ENCODE measurements around the gene TMEM170A.
"Not testable (repeated sequence)": the region's sequence is repeated elsewhere in the genome, so short reads cannot be mapped to it uniquely, and the experiment has no call there.

TMEM170A gene

GRCh38 chr16:75479421-75479990 lies 15.0 kb upstream of the TMEM170A start:
- DNase-seq, result no peak

DNA sequence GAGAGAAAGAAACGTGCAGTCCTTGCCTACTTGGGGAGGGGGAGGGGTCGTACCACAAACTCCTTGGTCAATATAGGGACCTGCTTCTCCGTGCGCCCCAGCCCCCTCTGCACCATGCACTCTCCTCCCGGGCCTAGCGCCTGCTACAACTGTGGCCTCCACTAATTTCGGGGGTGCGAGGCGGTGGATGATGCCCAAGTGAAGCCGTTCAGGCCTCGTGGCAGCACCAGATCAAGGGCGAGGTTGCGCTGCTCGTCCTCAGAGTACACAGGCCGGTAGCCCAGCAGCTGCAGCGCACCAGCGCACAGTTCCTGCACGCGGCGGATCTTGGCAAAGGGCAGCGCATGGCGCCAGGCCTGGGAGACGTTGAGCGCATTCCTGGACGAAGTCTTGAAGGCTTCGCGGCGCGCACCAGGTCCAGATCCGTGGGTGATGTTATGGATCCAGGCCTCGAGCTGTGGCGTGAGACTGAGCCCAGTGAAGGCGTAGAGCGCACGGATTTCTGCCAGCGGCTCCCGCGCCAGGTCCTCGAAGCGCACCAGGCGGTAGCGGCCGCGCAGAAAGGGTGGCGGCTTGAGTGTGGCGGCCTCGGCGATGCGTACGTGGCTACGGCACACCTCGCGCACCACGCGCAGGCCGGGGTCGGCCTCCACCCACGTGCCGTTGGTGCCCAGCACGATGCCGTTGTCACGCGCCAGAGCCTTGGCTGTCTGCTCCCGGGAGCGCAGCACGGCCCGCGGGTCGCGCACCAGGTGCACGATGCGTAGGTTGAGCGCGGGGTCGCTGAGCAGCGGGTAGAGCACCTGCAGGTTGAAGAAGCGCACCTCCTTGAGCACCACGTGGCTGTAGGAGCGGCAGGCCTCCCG lies 14.2 kb upstream of the TMEM170A start:
- no peak for DNase-seq

DNA sequence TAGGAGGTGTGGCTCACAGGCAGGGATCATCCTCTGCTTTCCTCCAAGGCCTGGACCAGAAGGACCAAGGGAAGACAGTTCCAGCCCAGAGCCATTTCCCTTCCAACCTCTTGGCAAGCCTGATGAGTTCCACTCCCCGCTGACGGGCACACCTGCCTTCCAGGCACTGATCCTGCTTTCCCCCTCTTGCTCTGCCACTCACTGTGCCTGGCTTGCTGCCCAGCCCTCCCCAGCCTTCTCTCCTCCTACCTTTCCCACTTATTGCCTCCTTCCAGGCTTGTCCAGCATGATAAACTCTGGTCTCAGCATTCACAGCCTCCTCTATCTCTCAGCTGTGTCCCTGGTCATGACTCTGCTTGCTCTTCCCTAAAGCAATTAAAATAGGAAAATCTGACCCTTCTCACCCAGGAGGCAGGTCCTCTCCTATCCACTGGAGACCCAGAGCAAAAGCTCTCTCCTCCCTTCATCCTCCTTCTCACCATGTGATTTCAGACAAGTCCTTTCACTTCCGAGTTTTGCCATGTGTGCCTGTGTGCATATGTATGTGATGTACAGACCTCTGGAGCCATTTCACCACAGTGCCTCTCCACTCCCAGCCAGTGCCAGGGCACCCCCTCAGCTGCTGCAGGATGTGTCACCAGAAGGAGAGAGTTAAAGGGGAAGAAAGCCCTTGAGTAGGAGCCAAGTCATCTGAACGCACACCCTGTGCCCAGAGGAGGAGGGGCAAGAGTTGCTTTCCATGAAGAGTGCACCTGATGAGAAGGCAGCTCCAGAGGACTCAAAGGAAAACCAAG lies 13.4 kb upstream of the TMEM170A start:
- no peak for DNase-seq

DNA sequence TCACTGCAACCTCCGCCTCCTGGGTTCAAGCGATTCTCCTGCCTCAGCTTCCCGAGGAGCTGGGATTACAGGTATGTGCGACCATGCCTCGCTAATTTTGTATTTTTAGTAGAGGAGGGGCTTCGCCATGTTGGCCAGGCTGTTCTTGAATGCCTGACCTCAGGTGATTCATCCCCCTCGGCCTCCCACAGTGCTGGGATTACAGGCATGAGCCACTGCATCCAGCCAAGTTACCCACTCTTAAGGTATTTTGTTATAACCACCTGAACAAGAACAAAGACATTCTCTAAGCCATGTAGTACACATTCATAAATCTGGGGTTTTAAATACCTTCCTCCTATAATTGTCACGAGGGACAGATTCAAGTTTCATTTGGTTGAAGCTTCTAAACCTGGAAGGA lies 12.3 kb upstream of the TMEM170A start:
- DNase-seq, result no peak

- no peak for DNase-seq
Measured at GRCh38 chr16:75475420-75475847, 10.9 kb upstream of the TMEM170A start.

GRCh38 chr16:75472908-75473877 lies 8.7 kb upstream of the TMEM170A start:
- DNase-seq, result no peak

GRCh38 chr16:75471723-75472633 lies 7.5 kb upstream of the TMEM170A start:
- DNase-seq, result peak; percentile 72

DNA sequence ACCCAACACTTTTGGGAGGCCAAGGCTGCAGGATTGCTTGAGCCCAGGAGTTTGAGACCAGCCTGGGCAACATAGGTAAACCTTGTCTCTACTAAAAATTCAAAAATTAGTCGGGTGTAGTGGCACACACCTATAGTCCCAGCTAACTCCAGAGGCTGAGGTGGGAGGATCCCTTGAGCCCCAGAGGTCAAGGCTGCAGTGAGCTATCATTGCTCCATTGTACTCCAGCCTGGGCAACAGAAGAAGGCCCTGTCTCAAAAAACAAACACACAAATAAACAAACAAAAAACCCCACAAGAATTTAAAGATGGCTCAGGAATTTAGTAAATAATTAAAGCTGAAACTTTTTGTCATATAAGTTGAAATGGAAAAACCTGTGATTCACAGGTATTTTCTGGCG lies 2.3 kb upstream of the TMEM170A start:
- no peak for DNase-seq

DNA sequence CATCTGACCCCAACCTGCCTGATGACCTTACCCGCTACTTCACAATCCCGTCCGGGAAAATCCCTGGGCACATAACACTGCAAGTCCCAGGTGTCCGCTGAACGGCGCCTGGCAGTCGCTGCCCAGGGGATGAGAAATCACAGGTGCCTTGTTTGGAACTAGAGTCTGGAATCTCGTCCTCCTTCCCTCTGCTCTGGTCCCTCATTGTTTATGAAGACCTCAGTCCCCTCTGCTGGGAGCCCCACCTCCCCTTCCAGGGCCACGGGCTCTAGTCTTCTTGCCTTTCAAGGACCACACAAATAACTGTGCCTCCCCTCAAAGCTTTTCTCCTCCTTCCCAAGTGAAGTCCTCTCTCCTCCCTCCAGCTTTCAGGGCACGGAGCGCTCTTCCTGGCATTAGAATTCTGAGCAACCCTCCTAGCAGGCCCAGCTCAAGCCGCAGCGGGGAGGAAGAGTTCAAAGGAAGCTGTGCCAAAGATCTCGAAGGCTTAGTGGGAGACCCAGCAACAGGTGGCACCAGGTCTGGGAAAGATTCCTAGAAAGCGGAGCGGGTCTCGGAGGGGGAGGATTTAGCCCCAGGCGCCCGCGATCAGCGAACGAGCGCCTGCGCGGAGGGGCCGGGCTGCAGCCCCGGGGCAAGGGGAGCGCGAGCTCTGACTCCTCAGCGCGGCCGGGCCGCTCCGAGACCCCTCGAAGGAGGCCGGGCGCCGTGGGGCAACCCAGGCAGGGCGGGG lies 934 bp downstream of the TMEM170A start:
- DNase-seq, result not testable (repeated sequence)

- DNase-seq, result no peak
Measured at GRCh38 chr16:75462806-75463205, 1.7 kb downstream of the TMEM170A start.

GRCh38 chr16:75461575-75461974 lies 2.9 kb downstream of the TMEM170A start:
- DNase-seq, result no peak

- DNase-seq, result no peak
Measured at GRCh38 chr16:75460446-75460845, 4.0 kb downstream of the TMEM170A start.

- DNase-seq, result no peak
Measured at GRCh38 chr16:75459691-75460090, 4.8 kb downstream of the TMEM170A start.

DNA sequence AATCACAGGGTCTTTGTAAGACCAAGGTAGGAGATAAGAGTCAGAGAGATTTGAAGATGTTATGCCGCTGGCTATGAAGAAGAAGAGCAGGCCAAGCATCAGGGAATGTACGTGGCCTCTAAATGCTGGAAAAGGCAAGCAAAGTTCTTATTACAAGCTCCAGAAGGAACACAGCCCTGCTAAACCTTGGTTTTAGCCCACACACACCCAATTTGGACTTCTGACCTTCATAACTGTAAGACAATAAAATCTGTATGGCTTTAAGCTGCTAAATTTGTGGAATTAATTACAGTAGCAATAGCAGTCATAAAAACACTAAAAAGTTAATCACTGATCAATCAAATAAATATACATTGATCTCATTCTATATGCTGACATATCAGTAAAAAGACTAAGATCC lies 6.0 kb downstream of the TMEM170A start:
- no peak for DNase-seq

GRCh38 chr16:75458029-75458428 lies 6.5 kb downstream of the TMEM170A start:
- no peak for DNase-seq

GRCh38 chr16:75457485-75458021 lies 6.9 kb downstream of the TMEM170A start:
- no peak for DNase-seq

DNA sequence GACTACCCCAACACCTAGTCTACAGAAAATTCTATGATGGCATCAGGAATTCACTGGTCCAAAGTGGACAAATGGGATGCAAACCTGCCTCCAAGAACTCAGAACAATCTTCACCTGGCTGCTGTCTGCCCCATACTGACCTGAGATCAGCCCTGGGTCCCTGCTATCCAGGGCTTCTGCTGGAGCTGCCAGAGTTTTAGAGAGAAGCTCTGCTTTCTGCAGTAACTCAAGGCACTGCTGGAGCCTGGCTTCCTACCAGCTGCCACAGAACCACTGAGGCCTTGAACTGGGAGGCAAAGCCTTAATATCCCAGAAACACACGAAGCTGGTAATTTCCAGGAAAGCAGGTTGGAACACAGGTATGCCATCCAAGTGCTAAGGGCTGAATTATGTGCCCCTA lies 7.5 kb downstream of the TMEM170A start:
- no peak for DNase-seq

DNA sequence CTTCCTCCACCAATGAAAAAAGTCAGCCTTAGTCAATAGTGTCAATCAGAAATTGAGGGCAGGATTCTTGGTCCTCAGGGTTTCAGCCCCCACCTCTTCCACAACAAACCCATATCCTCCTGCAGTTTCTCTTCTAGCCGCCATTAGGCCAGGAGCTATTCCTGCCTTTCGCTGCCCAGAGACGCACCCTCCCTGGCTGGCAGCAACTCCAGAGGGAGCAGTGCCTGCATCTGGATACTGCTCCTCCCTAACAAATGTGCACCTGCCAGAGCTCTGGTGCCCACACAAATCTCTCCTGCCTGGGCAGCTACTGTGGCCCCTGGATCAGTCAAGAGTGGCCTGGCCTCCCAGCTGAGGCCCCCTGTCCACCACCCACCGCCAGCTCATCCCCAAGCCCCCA lies 8.0 kb downstream of the TMEM170A start:
- DNase-seq, result not testable (repeated sequence)

DNA sequence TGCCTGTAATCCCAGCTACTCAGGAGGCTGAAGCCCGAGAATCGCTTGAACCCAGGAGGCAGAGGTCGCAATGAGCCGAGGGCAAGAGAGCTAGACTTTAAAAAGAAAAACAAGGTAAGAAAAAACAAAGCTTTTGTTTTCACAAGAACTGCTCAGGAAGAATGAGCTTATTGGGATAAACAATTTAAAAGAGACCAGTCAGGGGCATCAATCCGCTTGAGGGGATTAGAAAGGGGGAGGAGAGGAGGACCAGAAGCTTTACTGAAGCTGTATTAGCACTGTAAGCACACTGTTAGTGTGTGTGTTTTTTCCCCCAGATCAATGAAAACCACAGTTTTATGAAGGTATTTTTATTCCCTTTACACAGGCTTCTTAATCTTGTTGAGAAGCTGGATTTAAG lies 8.8 kb downstream of the TMEM170A start:
- DNase-seq, result no peak

- DNase-seq, result no peak
Measured at GRCh38 chr16:75452464-75453190, 11.9 kb downstream of the TMEM170A start.
